ENCODE measurements around the gene ZNF436.

- no peak for TF ChIP-seq CTCF (conservative IDR thresholded peaks at IDR 0.05)
- TF ChIP-seq EZH2 (IDR thresholded peaks at IDR 0.05; ENCODE audit: low read depth): no peak
These were observed 26.2 kb downstream of the ZNF436 start for GRCh38 chr1:23343221-23344110.

Data from PC-9 (cell line).